GM21447 (cell line): ENCODE results near the gene PIGR.

ENCODE experiments used
- ATAC-seq: cut with Tn5 transposase; IDR thresholded peaks from one replicate; pipeline ENCODE4 v1.9.1; 2021; ENCODE audit not compliant: unreplicated experiment

PIGR gene

GRCh38 chr1:206946261-206946660 is at the start of gene PIGR:
TSS of gene PIGR (minus strand) at chr1:206946466. CDS start at chr1:206940531, 5,935 bp downstream.
- ATAC-seq, result no peak

- ATAC-seq, result no peak
Measured at GRCh38 chr1:206992790-206993189, 46.5 kb upstream of the PIGR start.

GRCh38 chr1:206987873-206988272 is 41.6 kb upstream of the PIGR start:
- no peak for ATAC-seq

GRCh38 chr1:206986885-206987284 is 40.6 kb upstream of the PIGR start:
- ATAC-seq, result no peak

- no peak for ATAC-seq
Measured at GRCh38 chr1:206986402-206986801, 40.1 kb upstream of the PIGR start.

GRCh38 chr1:206985162-206985749 is 39.0 kb upstream of the PIGR start:
- ATAC-seq, result no peak

- ATAC-seq, result no peak
Measured at GRCh38 chr1:206982216-206982615, 36.0 kb upstream of the PIGR start.

GRCh38 chr1:206979379-206980043 is 33.2 kb upstream of the PIGR start:
- ATAC-seq, result no peak

- no peak for ATAC-seq
Measured at GRCh38 chr1:206978259-206978658, 32.0 kb upstream of the PIGR start.

GRCh38 chr1:206975306-206975705 is 29.0 kb upstream of the PIGR start:
- no peak for ATAC-seq

- ATAC-seq, result no peak
Measured at GRCh38 chr1:206974140-206974539, 27.9 kb upstream of the PIGR start.

GRCh38 chr1:206972728-206973127 is 26.5 kb upstream of the PIGR start:
- ATAC-seq, result no peak

- peak; percentile 50 for ATAC-seq
Measured at GRCh38 chr1:206971029-206971655, 24.9 kb upstream of the PIGR start.

- ATAC-seq, result no peak
Measured at GRCh38 chr1:206970446-206970845, 24.2 kb upstream of the PIGR start, which contains the start of gene FCAMR. TSS of gene FCAMR (minus strand) at chr1:206970460. CDS start at chr1:206970125, 335 bp downstream.

- no peak for ATAC-seq
Measured at GRCh38 chr1:206969090-206969489, 22.8 kb upstream of the PIGR start.

- peak; percentile 70 for ATAC-seq
Measured at GRCh38 chr1:206967096-206967849, 21.0 kb upstream of the PIGR start.

GRCh38 chr1:206965781-206966180 is 19.5 kb upstream of the PIGR start:
- ATAC-seq, result no peak

GRCh38 chr1:206963740-206964139 is 17.5 kb upstream of the PIGR start:
- ATAC-seq, result no peak

- no peak for ATAC-seq
Measured at GRCh38 chr1:206963119-206963712, 16.9 kb upstream of the PIGR start.

GRCh38 chr1:206962272-206962671 is 16.0 kb upstream of the PIGR start:
- ATAC-seq, result no peak

GRCh38 chr1:206961668-206962067 is 15.4 kb upstream of the PIGR start:
- no peak for ATAC-seq
